GM18505 (cell line): ENCODE results near the gene LHFPL3.

Experiments
- ATAC-seq: cut with Tn5 transposase; IDR thresholded peaks from one replicate; pipeline ENCODE4 v1.9.1; 2021; ENCODE audit not compliant: unreplicated experiment
- POLR2A ChIP-seq: IDR thresholded peaks from 4 replicates; pipeline ENCODE4 v1.6.1; 2011; ENCODE audit warnings: borderline replicate concordance; ENCODE audit not compliant: insufficient read depth, insufficient read length; ENCODE audit errors: extremely low read depth

The LHFPL3 gene

GRCh38 chr7:104629408-104629807 is 301.0 kb downstream of the LHFPL3 start:
- ATAC-seq, result no peak
- no peak for TF ChIP-seq POLR2A

DNA sequence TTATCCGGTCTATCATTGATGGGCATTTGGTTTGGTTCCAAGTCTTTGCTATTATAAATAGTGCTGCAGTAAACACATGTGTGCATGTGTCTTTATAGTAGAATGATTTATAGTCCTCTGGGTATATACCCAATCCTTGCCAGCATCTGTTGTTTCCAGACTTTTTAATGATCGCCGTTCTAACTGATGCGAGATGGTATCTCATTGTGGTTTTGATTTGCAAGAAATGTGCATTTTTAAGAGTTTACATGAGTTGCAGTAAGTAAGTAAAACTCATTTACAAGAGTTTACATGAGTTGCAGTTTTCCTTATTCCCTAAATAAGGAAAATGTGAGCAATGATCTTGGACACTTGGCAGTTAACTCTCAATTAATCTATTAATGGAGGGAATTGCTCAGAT is 312.1 kb downstream of the LHFPL3 start:
- TF ChIP-seq POLR2A, result no peak
- no peak for ATAC-seq

- ATAC-seq, result no peak
- TF ChIP-seq POLR2A, result no peak
Measured at GRCh38 chr7:104642560-104642959, 314.2 kb downstream of the LHFPL3 start.

DNA sequence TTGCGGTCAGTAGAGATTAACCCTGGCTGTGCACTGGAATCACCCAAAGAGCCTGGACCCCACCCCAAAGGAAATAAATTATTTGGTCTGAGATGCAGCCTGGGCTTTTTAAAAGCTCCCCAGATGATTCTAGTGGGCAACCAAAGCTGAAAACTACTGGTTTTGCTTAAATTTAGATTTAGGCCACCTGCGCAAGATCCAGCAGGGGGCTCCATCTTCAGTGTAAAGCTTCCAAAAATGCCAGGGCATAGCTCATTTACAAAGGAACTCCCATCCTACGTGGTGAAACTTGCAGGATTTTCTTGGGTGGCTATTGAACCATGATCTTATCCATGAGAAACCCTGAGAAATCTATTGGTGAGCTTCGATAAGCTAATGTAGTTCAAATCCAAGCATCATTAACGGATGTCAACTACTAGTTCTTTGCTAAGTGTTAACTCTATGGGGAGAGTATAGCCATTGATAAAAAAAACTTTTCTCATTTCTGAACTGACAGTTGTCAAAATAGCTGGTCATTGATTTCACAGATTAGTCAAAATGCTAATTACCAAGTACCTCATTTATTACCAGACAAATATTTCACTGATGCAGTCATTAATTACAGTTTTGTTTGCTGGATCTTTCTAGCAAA is 315.3 kb downstream of the LHFPL3 start:
- ATAC-seq, result no peak
- TF ChIP-seq POLR2A, result no peak

- ATAC-seq, result no peak
- no peak for TF ChIP-seq POLR2A
Measured at GRCh38 chr7:104650991-104651640, 322.7 kb downstream of the LHFPL3 start.

DNA sequence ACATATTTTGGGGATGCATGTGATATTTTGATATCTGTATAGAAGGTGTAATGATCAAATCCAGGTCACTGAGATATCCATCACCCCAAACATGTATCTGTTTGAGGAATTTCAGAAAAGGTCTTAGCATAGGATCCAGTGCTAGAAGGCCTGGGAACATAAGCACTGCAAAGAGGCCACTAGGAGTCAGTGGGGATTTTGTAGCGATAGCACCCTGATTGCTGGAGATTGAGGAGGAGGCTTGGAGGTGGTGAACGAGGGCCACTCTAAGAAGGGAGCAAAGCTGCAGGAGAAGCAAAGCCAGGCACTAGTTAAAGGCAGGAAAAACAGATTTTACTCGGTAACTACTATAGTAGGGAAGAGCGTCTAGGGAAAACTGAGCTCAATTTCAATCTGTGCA is 324.0 kb downstream of the LHFPL3 start:
- no peak for ATAC-seq
- TF ChIP-seq POLR2A, result no peak

- no peak for TF ChIP-seq POLR2A
- no peak for ATAC-seq
Measured at GRCh38 chr7:104652865-104653264, 324.5 kb downstream of the LHFPL3 start.

- no peak for ATAC-seq
Measured at GRCh38 chr7:104653825-104654401, 325.5 kb downstream of the LHFPL3 start.

GRCh38 chr7:104655592-104655991 is 327.2 kb downstream of the LHFPL3 start:
- TF ChIP-seq POLR2A, result no peak
- no peak for ATAC-seq

More at GRCh38 chr7:104653825-104654401, 325.5 kb downstream of the LHFPL3 start:
- no peak for TF ChIP-seq POLR2A

GRCh38 chr7:104656467-104656866 is 328.1 kb downstream of the LHFPL3 start:
- no peak for ATAC-seq
- no peak for TF ChIP-seq POLR2A

GRCh38 chr7:104657134-104657533 is 328.7 kb downstream of the LHFPL3 start:
- no peak for TF ChIP-seq POLR2A
- ATAC-seq, result no peak

GRCh38 chr7:104661575-104661974 is 333.2 kb downstream of the LHFPL3 start:
- no peak for TF ChIP-seq POLR2A
- no peak for ATAC-seq

DNA sequence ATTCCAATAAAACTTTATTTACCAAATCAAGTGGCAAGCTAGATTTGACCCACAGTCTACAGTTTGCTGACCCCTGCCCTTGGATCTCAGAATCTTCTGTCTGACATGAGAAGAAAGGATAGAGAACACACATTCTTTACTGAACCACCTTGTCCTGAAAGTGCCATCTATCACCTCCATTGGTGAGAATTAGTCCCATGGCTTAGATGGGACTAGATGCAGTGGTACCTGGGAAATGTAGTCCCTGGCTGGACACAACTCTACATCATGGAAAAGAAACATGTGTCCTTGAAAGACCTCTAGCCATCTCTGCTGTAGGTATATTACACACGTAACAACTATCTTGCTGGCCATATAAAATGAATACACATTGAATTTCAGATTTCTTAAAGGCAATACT is 336.2 kb downstream of the LHFPL3 start:
- no peak for ATAC-seq

DNA sequence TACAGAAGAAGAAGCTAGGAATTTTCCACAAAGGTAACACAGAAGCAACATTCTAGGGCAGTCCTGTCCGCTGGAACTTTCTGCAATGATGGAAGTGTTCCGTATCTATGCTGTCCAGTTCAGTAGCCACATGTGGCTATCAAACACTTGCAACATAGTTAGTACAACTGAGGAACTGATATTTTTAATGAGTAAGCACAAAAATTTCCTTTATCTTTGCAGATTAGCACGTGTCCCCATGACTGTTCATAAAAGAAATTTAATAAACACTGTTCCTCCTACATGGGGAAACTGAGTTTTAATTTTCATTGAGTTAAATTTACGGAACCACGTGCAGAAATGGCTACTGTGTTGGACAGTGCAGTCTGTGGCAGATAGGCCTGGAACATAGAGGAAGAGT is 349.2 kb downstream of the LHFPL3 start:
- no peak for TF ChIP-seq POLR2A
- no peak for ATAC-seq

More for the DNA sequence above, 336.2 kb downstream of the LHFPL3 start:
- TF ChIP-seq POLR2A, result no peak
